Upper lobe of right lung (tissue), 1 donor: Measurements from ENCODE around the gene LEKR1. TPM values are rescaled to one million over a fixed set of nuclear protein-coding genes. Genes with fewer than 3 reads are reported as not detected.
"Not testable (repeated sequence)": the region's sequence is repeated elsewhere in the genome, so short reads cannot be mapped to it uniquely, and the experiment has no call there.

ENCODE experiments used
- ATAC-seq: fragments of 200-7000 bp; cut with Tn5 transposase; one replicate; pipeline ENCODE4 v1.9.1; 2020; ENCODE audit warnings: mild to moderate bottlenecking, moderate library complexity
- DNase-seq: peaks from one replicate; pipeline ENCODE4 v3.0.0-alpha.2; 2020
- H3K27ac ChIP-seq: fragments of 200-600 bp; one replicate; pipeline ENCODE4 v1.8.0; 2022
- H3K27me3 ChIP-seq: fragments of 200-600 bp; one replicate; pipeline ENCODE4 v1.8.0; 2022; ENCODE audit warnings: mild to moderate bottlenecking
- H3K36me3 ChIP-seq: fragments of 200-600 bp; one replicate; pipeline ENCODE4 v1.8.0; 2022
- H3K4me1 ChIP-seq: fragments of 200-600 bp; one replicate; pipeline ENCODE4 v1.8.0; 2022
- H3K4me3 ChIP-seq: fragments of 200-600 bp; one replicate; pipeline ENCODE4 v1.8.0; 2022; ENCODE audit warnings: mild to moderate bottlenecking
- H3K9me3 ChIP-seq: fragments of 200-600 bp; one replicate; pipeline ENCODE4 v1.8.0; 2022
- intact Hi-C: fragments of 100-400 bp; cut with DNase I; formaldehyde crosslinking; loops from one replicate; pipeline ENCODE4 v1.11.0; 2022
- total RNA-seq: library from RNA; stranded (reverse); fragmentation: NEBNext Ultra II Directional; extraction: Animal tissue kit (Norgen Biotek cat#: 25700); gene quantifications from one replicate; pipeline ENCODE4 v1.2.1, GENCODE V29; 2021
- TF ChIP-seq, protein P1 (sequence below): fragments of 200-600 bp; IDR thresholded peaks from one replicate; pipeline ENCODE4 v1.8.0; 2022; ENCODE audit warnings: antibody characterized with exemption
- donor health status: DM: no; HTN: yes; CAD: no; lungs with severe emphysema.

Gene LEKR1
- total RNA-seq, 1 donor from 2014 or later = 2.1 TPM

- Histone ChIP-seq H3K27me3 (no peaks in the 10 kb centered on the region), H3K36me3 (no peaks in the 10 kb centered on the region), H3K4me1 (peaks cover 6% of the 10 kb centered on the region), H3K9me3 (no peaks in the 10 kb centered on the region), H3K4me3 (no peak overlapping the region), H3K27ac (no peak overlapping the region)
- intact Hi-C loops = no loop called here
- no peak for DNase-seq
- TF ChIP-seq, protein P1, sequence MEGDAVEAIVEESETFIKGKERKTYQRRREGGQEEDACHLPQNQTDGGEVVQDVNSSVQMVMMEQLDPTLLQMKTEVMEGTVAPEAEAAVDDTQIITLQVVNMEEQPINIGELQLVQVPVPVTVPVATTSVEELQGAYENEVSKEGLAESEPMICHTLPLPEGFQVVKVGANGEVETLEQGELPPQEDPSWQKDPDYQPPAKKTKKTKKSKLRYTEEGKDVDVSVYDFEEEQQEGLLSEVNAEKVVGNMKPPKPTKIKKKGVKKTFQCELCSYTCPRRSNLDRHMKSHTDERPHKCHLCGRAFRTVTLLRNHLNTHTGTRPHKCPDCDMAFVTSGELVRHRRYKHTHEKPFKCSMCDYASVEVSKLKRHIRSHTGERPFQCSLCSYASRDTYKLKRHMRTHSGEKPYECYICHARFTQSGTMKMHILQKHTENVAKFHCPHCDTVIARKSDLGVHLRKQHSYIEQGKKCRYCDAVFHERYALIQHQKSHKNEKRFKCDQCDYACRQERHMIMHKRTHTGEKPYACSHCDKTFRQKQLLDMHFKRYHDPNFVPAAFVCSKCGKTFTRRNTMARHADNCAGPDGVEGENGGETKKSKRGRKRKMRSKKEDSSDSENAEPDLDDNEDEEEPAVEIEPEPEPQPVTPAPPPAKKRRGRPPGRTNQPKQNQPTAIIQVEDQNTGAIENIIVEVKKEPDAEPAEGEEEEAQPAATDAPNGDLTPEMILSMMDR = no peak
- peak; percentile 63 for ATAC-seq
These were observed 33.2 kb upstream of the LEKR1 start for GRCh38 chr3:156792945-156793344.

DNA sequence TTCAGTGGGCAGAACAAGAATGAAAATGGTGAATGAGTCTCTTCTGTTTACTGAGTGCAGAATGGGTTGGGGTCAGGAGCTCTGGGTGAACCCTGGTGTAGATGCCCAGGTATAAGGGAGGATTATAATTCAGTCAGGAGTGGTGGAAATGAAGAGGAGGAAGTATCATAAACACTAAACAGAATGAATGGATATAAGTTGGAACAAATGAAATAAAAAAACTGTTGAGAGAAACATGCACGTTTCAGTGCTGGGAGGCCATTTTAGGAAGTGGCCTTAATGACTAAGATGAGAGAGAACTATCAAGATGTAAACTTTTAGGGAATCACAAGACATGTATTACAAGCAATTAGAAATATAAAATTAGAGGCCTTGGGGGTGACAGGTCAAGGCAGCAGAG, 32.8 kb upstream of the LEKR1 start:
- H3K36me3 ChIP-seq = no peaks in the 10 kb centered on the region
- H3K27ac ChIP-seq = no peak overlapping the region
- ATAC-seq = no peak
- H3K4me3 ChIP-seq = no peak overlapping the region
- TF ChIP-seq, protein P1 = no peak
- H3K9me3 ChIP-seq = no peaks in the 10 kb centered on the region
- peaks cover 6% of the 10 kb centered on the region for H3K4me1 ChIP-seq
- DNase-seq = no peak
- intact Hi-C loops = no loop called here
- no peaks in the 10 kb centered on the region for H3K27me3 ChIP-seq

DNA sequence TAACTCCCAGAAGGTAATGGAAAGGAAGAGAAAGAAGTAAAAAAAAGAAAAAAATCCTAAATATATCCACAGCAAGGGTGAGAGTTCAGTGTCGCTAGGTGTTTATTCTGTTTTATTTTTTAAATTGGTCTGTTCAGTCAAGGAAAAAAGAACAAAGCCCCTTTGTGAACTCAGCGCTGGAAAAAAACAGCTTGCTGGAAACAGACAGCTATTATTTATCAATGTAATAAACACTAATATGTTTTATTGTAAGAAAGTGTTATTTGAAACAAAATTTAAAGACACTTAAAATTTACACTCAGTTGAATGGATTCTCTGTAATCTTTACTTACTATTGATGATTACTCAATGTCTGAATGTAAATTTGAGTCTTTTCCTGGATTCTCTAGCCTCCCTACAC, 32.3 kb upstream of the LEKR1 start:
- ATAC-seq = no peak
- intact Hi-C loops = no loop called here
- no peaks in the 10 kb centered on the region for H3K9me3 ChIP-seq
- H3K27me3 ChIP-seq = no peaks in the 10 kb centered on the region
- H3K27ac ChIP-seq = no peak overlapping the region
- TF ChIP-seq, protein P1 = no peak
- no peak for DNase-seq
- H3K4me3 ChIP-seq = no peak overlapping the region
- H3K4me1 ChIP-seq = peaks cover 6% of the 10 kb centered on the region
- H3K36me3 ChIP-seq = no peaks in the 10 kb centered on the region

- no peak for ATAC-seq
- no peaks in the 10 kb centered on the region for H3K27me3 ChIP-seq
- H3K4me1 ChIP-seq = peaks cover 6% of the 10 kb centered on the region
- DNase-seq = no peak
- H3K36me3 ChIP-seq = no peaks in the 10 kb centered on the region
- H3K4me3 ChIP-seq = no peak overlapping the region
- intact Hi-C loops = no loop called here
- H3K9me3 ChIP-seq = no peaks in the 10 kb centered on the region
- TF ChIP-seq, protein P1 = no peak
- H3K27ac ChIP-seq = no peak overlapping the region
These were observed 30.2 kb upstream of the LEKR1 start for GRCh38 chr3:156795890-156796481.

GRCh38 chr3:156797368-156797767, 28.8 kb upstream of the LEKR1 start:
- DNase-seq (no peak), ATAC-seq (no peak)
- intact Hi-C loops = no loop called here

DNA sequence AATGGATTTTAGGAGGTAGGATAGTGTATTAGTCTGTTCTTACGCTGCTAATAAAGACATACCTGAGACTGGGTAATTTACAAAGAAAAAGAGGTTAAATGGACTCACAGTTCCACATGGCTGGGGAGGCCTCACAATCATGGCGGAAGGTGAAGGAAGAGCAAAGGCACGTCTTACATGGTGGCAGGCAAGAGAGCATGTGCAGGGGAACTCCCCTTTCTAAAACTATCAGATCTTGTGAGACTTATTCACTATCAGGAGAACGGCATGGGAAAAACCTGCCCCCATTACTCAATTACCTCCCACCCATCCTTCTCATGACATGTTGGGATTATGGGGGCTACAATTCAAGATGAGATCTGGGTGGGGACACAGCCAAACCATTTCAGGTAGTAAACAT, 25.9 kb upstream of the LEKR1 start:
- intact Hi-C loops = loop anchor here (10.0 kb wide), 1 partner anchor 105 kb away; no protein-coding TSS in a partner anchor

More at GRCh38 chr3:156797368-156797767, 28.8 kb upstream of the LEKR1 start:
- Histone ChIP-seq H3K27me3 (no peaks in the 10 kb centered on the region), H3K4me3 (no peak overlapping the region), H3K9me3 (no peaks in the 10 kb centered on the region), H3K27ac (no peak overlapping the region), H3K36me3 (no peaks in the 10 kb centered on the region), H3K4me1 (peaks cover 6% of the 10 kb centered on the region)
- TF ChIP-seq, protein P1 = no peak

More for the DNA sequence above, 25.9 kb upstream of the LEKR1 start:
- not testable (repeated sequence) for ATAC-seq, H3K4me3 ChIP-seq, H3K27ac ChIP-seq, H3K4me1 ChIP-seq, H3K36me3 ChIP-seq, H3K27me3 ChIP-seq, H3K9me3 ChIP-seq, DNase-seq
